Upper lobe of right lung (tissue), 1 donor: ENCODE results near the gene ASF1A. TPM values are rescaled to one million over a fixed set of nuclear protein-coding genes. Genes with fewer than 3 reads are reported as not detected.

Experiments used
- ATAC-seq: fragments of 200-7000 bp; cut with Tn5 transposase; one replicate; pipeline ENCODE4 v1.9.1; 2020; ENCODE audit warnings: mild to moderate bottlenecking, moderate library complexity
- DNase-seq: peaks from one replicate; pipeline ENCODE4 v3.0.0-alpha.2; 2020
- H3K27ac ChIP-seq: fragments of 200-600 bp; one replicate; pipeline ENCODE4 v1.8.0; 2022
- H3K27me3 ChIP-seq: fragments of 200-600 bp; one replicate; pipeline ENCODE4 v1.8.0; 2022; ENCODE audit warnings: mild to moderate bottlenecking
- H3K36me3 ChIP-seq: fragments of 200-600 bp; one replicate; pipeline ENCODE4 v1.8.0; 2022
- H3K4me1 ChIP-seq: fragments of 200-600 bp; one replicate; pipeline ENCODE4 v1.8.0; 2022
- H3K4me3 ChIP-seq: fragments of 200-600 bp; one replicate; pipeline ENCODE4 v1.8.0; 2022; ENCODE audit warnings: mild to moderate bottlenecking
- H3K9me3 ChIP-seq: fragments of 200-600 bp; one replicate; pipeline ENCODE4 v1.8.0; 2022
- intact Hi-C: fragments of 100-400 bp; cut with DNase I; formaldehyde crosslinking; loops from one replicate; pipeline ENCODE4 v1.11.0; 2022
- total RNA-seq: library from RNA; stranded (reverse); fragmentation: NEBNext Ultra II Directional; extraction: Animal tissue kit (Norgen Biotek cat#: 25700); gene quantifications from one replicate; pipeline ENCODE4 v1.2.1, GENCODE V29; 2021
- TF ChIP-seq, protein P1 (sequence below): fragments of 200-600 bp; IDR thresholded peaks from one replicate; pipeline ENCODE4 v1.8.0; 2022; ENCODE audit warnings: antibody characterized with exemption
- donor health status: DM: no; HTN: yes; CAD: no; lungs with severe emphysema.

The ASF1A gene
- total RNA-seq, 1 donor from 2014 or later = 22.9 TPM

DNA sequence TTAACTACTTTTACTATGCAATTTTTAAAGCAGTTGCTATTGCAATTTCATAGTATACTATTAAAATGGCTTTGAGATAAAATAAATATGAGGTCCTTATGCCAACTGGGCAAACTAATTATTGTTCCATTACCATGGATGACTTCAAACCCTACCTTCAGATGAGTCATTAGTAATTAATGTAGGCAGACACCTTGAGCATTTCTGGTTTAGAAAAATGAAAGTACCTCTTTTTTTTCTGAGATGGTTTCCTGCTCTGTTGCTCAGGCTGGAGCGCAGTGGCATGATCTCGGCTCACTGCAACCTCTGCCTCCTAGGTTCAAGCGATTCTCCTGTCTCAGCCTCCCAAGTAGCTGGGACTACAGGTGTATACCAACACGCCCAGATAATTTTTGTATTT is 11.9 kb downstream of the ASF1A start:
- H3K9me3 ChIP-seq = no peaks in the 10 kb centered on the region
- no peak for ATAC-seq
- H3K4me1 ChIP-seq = no peaks in the 10 kb centered on the region
- TF ChIP-seq, protein P1, sequence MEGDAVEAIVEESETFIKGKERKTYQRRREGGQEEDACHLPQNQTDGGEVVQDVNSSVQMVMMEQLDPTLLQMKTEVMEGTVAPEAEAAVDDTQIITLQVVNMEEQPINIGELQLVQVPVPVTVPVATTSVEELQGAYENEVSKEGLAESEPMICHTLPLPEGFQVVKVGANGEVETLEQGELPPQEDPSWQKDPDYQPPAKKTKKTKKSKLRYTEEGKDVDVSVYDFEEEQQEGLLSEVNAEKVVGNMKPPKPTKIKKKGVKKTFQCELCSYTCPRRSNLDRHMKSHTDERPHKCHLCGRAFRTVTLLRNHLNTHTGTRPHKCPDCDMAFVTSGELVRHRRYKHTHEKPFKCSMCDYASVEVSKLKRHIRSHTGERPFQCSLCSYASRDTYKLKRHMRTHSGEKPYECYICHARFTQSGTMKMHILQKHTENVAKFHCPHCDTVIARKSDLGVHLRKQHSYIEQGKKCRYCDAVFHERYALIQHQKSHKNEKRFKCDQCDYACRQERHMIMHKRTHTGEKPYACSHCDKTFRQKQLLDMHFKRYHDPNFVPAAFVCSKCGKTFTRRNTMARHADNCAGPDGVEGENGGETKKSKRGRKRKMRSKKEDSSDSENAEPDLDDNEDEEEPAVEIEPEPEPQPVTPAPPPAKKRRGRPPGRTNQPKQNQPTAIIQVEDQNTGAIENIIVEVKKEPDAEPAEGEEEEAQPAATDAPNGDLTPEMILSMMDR = no peak
- H3K36me3 ChIP-seq = peaks cover 98% of the 10 kb centered on the region
- no peak for DNase-seq
- H3K27ac ChIP-seq = no peak overlapping the region
- H3K27me3 ChIP-seq = no peaks in the 10 kb centered on the region
- intact Hi-C loops = no loop called here
- no peak overlapping the region for H3K4me3 ChIP-seq

DNA sequence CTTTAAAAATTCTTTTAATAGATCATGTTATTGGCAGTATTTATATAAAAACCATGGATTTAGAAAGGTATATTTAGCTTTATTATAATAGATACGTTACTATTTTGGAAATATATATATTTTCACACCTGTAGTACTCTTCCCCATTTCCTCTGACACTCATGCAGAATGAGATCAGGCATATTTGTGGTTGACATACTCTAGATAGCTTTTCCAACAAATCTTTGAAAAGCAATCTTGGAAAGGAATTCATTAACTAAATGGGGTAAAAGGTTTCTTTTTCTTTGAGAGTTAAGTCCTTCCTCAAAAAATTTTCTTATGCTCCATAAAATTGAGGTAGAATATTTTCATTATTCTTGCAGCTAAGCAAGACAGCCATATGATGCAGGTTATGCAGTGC is 14.5 kb downstream of the ASF1A start:
- Histone ChIP-seq H3K9me3 (no peaks in the 10 kb centered on the region), H3K4me1 (no peaks in the 10 kb centered on the region), H3K36me3 (peaks cover 94% of the 10 kb centered on the region), H3K27ac (no peak overlapping the region), H3K27me3 (no peaks in the 10 kb centered on the region), H3K4me3 (no peak overlapping the region)
- DNase-seq (no peak), ATAC-seq (no peak)
- intact Hi-C loops = no loop called here
- TF ChIP-seq, protein P1 = no peak

DNA sequence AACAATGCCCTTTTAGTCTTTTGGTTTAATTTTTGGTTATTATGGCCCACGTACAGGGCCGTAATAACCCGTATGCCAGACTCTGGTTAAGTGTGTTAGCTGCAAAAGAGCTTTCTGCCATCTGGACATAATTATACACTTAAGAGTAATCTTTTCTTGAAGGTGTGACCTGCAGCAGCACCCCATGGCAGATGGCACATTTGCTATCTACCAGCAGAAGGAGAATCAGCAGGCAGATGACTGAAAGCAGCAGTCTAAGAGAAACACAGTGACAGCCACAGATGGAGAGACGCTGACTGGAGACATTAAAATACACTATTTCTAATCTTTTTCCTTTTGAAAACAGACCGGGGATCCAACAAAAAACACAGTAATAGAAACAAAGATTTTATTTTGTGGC is 18.7 kb downstream of the ASF1A start:
- DNase-seq (no peak), ATAC-seq (no peak)
- Histone ChIP-seq H3K4me1 (no peaks in the 10 kb centered on the region), H3K36me3 (peaks cover 84% of the 10 kb centered on the region), H3K4me3 (no peak overlapping the region), H3K27me3 (no peaks in the 10 kb centered on the region), H3K27ac (no peak overlapping the region), H3K9me3 (no peaks in the 10 kb centered on the region)
- TF ChIP-seq, protein P1 = no peak
- intact Hi-C loops = no loop called here

DNA sequence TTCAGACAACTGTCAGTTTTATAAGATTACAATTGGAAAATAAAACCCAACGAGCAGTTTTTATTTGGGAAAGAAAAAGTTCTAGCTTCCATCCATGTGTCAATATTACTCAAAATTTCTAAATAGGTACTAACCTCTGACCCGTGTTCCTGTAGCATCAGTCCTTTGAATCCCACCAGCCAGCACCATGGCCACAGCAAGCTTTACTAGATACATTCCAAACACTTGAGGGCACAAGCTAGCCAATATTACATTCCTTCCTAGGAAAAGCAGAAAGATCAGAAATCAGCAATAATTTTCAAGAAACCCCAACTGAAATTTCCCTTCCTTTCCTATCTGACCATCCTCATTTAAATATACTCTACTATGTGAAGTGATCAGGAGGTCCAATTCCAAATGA is 19.2 kb downstream of the ASF1A start:
- TF ChIP-seq, protein P1 = no peak
- no peak for DNase-seq
- Histone ChIP-seq H3K27ac (no peak overlapping the region), H3K9me3 (no peaks in the 10 kb centered on the region), H3K4me1 (no peaks in the 10 kb centered on the region), H3K36me3 (peaks cover 81% of the 10 kb centered on the region), H3K4me3 (no peak overlapping the region), H3K27me3 (no peaks in the 10 kb centered on the region)
- no peak for ATAC-seq
- intact Hi-C loops = no loop called here

DNA sequence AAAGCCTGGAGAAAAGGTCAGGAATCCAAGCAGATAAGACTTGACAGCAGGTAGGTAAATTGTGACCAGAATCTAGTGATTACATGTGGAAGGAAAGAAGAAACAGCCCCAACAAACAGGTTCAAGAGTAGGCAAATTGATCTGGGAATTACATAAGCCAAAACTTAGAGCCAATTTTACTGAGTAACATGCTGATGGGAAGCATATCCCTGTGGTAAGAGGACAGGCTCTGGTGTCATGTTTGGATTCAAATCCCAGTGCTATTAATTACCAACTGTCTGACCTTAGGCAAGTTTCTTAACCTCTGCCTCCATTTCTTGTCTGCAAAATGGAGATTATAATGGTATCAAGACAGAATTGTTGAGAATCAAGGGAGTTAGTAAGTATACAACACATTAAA is 20.6 kb downstream of the ASF1A start:
- no peak for ATAC-seq
- intact Hi-C loops = no loop called here
- DNase-seq = no peak
- no peak overlapping the region for H3K27ac ChIP-seq
- H3K4me1 ChIP-seq = no peaks in the 10 kb centered on the region
- no peaks in the 10 kb centered on the region for H3K27me3 ChIP-seq
- TF ChIP-seq, protein P1 = no peak
- H3K4me3 ChIP-seq = no peak overlapping the region
- no peaks in the 10 kb centered on the region for H3K9me3 ChIP-seq
- peaks cover 78% of the 10 kb centered on the region for H3K36me3 ChIP-seq

DNA sequence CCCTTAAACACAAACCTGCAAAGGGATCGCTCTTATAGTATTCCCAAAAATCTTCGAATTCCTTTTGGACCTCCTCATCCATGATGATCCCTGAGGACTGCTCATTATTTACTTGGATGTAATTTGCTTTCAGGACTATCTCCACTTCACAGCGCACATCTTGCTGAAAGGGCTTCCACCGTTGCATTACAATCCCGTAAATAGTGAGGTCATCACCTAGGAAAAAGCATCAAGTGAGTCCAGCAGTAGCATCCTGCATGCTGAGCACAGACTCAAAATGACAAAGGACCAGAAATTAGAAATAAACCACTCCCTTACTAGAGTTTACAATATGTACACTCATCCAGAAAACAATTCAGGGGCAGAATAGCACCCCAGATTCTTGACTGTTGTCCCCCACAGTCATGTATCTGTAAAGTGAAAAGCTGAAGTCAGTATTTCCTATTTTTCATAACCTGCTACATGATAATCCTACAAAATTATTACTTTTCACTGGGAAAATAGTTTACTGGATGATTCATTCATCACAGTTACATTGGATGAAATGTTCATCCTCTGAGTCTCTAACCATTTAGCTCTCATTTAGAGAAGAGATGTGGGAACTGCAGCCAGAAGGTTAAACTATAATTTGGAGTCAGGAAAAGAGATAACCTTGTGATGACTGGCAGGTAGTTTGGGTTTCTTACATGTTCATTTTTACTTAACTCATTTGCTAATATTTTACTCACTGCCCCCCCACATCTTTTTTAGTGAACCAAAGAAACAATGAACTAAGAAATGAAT is 23.8 kb downstream of the ASF1A start:
- peaks cover 82% of the 10 kb centered on the region for H3K36me3 ChIP-seq
- DNase-seq (no peak), ATAC-seq (no peak)
- no peaks in the 10 kb centered on the region for H3K27me3 ChIP-seq
- TF ChIP-seq, protein P1 = no peak
- H3K4me3 ChIP-seq = no peak overlapping the region
- no peak overlapping the region for H3K27ac ChIP-seq
- H3K9me3 ChIP-seq = no peaks in the 10 kb centered on the region
- H3K4me1 ChIP-seq = no peaks in the 10 kb centered on the region
- intact Hi-C loops = no loop called here
